NB4 (cell line): ENCODE data around the gene MMD2.

Source experiments
- MYC ChIP-seq: IDR thresholded peaks from 2 replicates; pipeline ENCODE4 v1.6.1; 2011; ENCODE audit warnings: low read depth, low read length
- POLR2A ChIP-seq: IDR thresholded peaks from 2 replicates; pipeline ENCODE4 v1.6.1; 2011; ENCODE audit warnings: mild to moderate bottlenecking; ENCODE audit not compliant: insufficient read length; ENCODE audit errors: extremely low read depth
- TF ChIP-seq, protein P1 (sequence below): IDR thresholded peaks from one replicate; pipeline ENCODE4 v1.5.1; 2012; ENCODE audit warnings: low read depth, low read length
- TF ChIP-seq, protein P2 (sequence below): IDR thresholded peaks from 2 replicates; pipeline ENCODE4 v1.6.1; 2011; ENCODE audit warnings: low read depth, low read length

DNA sequence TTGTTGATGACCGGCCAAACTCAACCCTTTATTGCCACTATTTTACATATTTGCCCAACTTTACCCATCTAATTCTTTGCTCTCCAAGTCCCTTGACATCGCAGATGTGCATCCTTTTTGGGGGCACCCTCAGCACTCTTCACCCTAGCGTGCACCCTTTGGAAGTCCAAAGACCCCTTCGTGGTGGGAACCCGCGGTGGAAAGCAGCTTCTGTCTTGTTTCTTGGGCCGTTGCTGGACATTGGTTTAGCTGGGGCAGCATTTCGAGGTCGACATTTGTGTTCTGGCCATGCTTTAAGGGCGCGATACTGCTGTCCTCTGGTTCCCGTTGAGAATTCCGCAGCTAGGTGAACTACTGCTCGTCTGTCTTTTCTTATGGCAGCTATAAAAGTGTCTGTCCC lies 96.8 kb downstream of the MMD2 start:
- TF ChIP-seq, protein P1, sequence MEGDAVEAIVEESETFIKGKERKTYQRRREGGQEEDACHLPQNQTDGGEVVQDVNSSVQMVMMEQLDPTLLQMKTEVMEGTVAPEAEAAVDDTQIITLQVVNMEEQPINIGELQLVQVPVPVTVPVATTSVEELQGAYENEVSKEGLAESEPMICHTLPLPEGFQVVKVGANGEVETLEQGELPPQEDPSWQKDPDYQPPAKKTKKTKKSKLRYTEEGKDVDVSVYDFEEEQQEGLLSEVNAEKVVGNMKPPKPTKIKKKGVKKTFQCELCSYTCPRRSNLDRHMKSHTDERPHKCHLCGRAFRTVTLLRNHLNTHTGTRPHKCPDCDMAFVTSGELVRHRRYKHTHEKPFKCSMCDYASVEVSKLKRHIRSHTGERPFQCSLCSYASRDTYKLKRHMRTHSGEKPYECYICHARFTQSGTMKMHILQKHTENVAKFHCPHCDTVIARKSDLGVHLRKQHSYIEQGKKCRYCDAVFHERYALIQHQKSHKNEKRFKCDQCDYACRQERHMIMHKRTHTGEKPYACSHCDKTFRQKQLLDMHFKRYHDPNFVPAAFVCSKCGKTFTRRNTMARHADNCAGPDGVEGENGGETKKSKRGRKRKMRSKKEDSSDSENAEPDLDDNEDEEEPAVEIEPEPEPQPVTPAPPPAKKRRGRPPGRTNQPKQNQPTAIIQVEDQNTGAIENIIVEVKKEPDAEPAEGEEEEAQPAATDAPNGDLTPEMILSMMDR, result no peak
- TF ChIP-seq MYC (no peak), POLR2A (no peak)
- TF ChIP-seq, protein P2, sequence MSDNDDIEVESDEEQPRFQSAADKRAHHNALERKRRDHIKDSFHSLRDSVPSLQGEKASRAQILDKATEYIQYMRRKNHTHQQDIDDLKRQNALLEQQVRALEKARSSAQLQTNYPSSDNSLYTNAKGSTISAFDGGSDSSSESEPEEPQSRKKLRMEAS, result no peak
